Colonic mucosa (tissue), 4 donors: ENCODE results near the gene DST. TPM values are rescaled to one million over a fixed set of nuclear protein-coding genes. Genes with fewer than 3 reads are reported as not detected.
"Not testable (repeated sequence)": the region's sequence is repeated elsewhere in the genome, so short reads cannot be mapped to it uniquely, and the experiment has no call there.

Source experiments
- DNase-seq: peaks from one replicate; pipeline ENCODE4 v3.0.0-alpha.2; 2020
- H3K27ac ChIP-seq: fragments of 200-600 bp; one replicate; pipeline ENCODE4 v1.8.0; 2021
- H3K27me3 ChIP-seq: fragments of 200-600 bp; one replicate; pipeline ENCODE4 v1.8.0; 2021
- H3K36me3 ChIP-seq: fragments of 200-600 bp; one replicate; pipeline ENCODE4 v1.8.0; 2021
- H3K4me1 ChIP-seq: fragments of 200-600 bp; one replicate; pipeline ENCODE4 v1.8.0; 2021; ENCODE audit warnings: mild to moderate bottlenecking
- H3K4me3 ChIP-seq: fragments of 200-600 bp; one replicate; pipeline ENCODE4 v1.8.0; 2021
- H3K9ac ChIP-seq, 2 donors: one replicate each; pipeline ENCODE4 v1.7.0; 2013; ENCODE audit warnings: control low read depth in 2 of 2, low read depth in 2 of 2, low read length in 2 of 2
- H3K9me3 ChIP-seq: fragments of 200-600 bp; one replicate; pipeline ENCODE4 v1.8.0; 2021
- CTCF ChIP-seq: fragments of 200-600 bp; IDR thresholded peaks from one replicate; pipeline ENCODE4 v1.8.0; 2022; ENCODE audit warnings: antibody characterized with exemption, mild to moderate bottlenecking
- intact Hi-C: fragments of 100-400 bp; cut with DNase I; formaldehyde crosslinking; loops from one replicate; pipeline ENCODE4 v1.14.1; 2022
- total RNA-seq, 2 donors: library from RNA; stranded (reverse); fragmentation: NEBNext Ultra II Directional in 1 of 2; extraction: Animal tissue kit (Norgen Biotek cat#: 25700) in 1 of 2; gene quantifications; one replicate each; pipeline ENCODE4 v1.2.1, GENCODE V29; 2021
- donor health status: healthy.
- donor health status: DM: no; HTN: no; CAD: no.
- donor health status: DM: no; HTN: no; CAD: no.

Gene DST
- total RNA-seq, 2 donors from 2014 or later = 115 to 197 TPM

DNA sequence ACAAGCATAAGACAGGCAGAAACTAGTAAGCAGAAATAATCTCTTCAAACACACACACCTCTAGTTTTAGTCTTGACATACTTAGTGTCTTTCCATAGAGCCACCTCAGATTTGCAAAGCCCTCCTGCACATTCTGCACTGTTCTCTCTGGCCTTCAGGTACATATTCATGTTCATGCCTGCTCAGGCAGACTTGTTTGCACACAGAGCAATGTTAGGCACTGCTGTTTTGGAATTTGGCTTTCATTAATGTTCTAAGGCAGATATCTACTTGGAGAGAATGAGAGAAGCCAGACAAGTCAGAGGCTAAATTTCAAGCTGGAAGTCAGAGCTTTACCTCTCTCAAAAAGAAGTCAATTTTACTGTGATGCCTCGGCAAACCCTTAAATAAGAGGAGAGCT lies 21.3 kb upstream of the DST start:
- intact Hi-C loops = no loop called here

GRCh38 chr6:56663344-56663743 lies 20.7 kb upstream of the DST start:
- H3K36me3 ChIP-seq = no peaks in the 10 kb centered on the region
- intact Hi-C loops = no loop called here
- H3K4me3 ChIP-seq = no peak overlapping the region
- peaks cover 3% of the 10 kb centered on the region for H3K4me1 ChIP-seq
- no peak overlapping the region for H3K27ac ChIP-seq
- DNase-seq = peak; percentile 63
- H3K9ac ChIP-seq = no peak overlapping the region
- H3K9me3 ChIP-seq = no peaks in the 10 kb centered on the region
- TF ChIP-seq CTCF = no peak
- no peaks in the 10 kb centered on the region for H3K27me3 ChIP-seq

More for the DNA sequence above, 21.3 kb upstream of the DST start:
- peaks cover 3% of the 10 kb centered on the region for H3K4me1 ChIP-seq
- H3K9me3 ChIP-seq = no peaks in the 10 kb centered on the region
- no peaks in the 10 kb centered on the region for H3K27me3 ChIP-seq
- DNase-seq = no peak
- no peak overlapping the region for H3K27ac ChIP-seq
- H3K4me3 ChIP-seq = no peak overlapping the region
- no peak for TF ChIP-seq CTCF
- no peaks in the 10 kb centered on the region for H3K36me3 ChIP-seq
- no peak overlapping the region for H3K9ac ChIP-seq

DNA sequence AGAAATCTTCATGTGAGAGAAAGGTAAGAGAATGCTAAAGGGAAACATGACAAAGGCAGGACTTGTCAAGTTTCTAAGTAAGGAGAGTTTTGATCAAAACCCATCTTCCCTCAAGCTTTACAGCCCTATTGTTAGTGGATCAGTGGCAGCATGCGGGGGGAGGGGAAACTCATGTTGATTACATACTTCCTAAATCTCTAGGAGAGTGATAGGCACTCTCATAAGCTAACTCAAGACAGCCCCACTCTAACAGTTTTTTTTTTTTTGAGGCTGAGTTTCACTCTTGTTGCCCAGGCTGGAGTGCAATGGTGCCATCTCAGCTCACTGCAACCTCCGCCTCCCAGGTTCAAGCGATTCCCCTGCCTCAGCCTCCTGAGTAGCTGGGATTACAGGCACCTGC lies 18.6 kb upstream of the DST start:
- H3K36me3 ChIP-seq, H3K9ac ChIP-seq, DNase-seq, H3K27me3 ChIP-seq, H3K4me1 ChIP-seq, H3K9me3 ChIP-seq, H3K4me3 ChIP-seq, intact Hi-C loops, H3K27ac ChIP-seq: not testable (repeated sequence)

GRCh38 chr6:56660381-56660730 lies 17.7 kb upstream of the DST start:
- Histone ChIP-seq H3K27ac (no peak overlapping the region), H3K4me1 (peaks cover 14% of the 10 kb centered on the region), H3K9me3 (no peaks in the 10 kb centered on the region), H3K4me3 (no peak overlapping the region), H3K9ac (no peak overlapping the region), H3K27me3 (no peaks in the 10 kb centered on the region), H3K36me3 (no peaks in the 10 kb centered on the region)
- DNase-seq = no peak
- no peak for TF ChIP-seq CTCF
- intact Hi-C loops = no loop called here

GRCh38 chr6:56659721-56660380 lies 17.2 kb upstream of the DST start:
- H3K27ac ChIP-seq = no peak overlapping the region
- H3K4me1 ChIP-seq = peaks cover 14% of the 10 kb centered on the region
- H3K4me3 ChIP-seq = no peak overlapping the region
- H3K27me3 ChIP-seq = no peaks in the 10 kb centered on the region
- no peak for DNase-seq
- no peak overlapping the region for H3K9ac ChIP-seq
- no peaks in the 10 kb centered on the region for H3K36me3 ChIP-seq
- H3K9me3 ChIP-seq = no peaks in the 10 kb centered on the region
- intact Hi-C loops = no loop called here
- no peak for TF ChIP-seq CTCF

GRCh38 chr6:56658326-56658725 lies 15.6 kb upstream of the DST start:
- Histone ChIP-seq H3K27ac (no peak overlapping the region), H3K4me1 (peaks cover 11% of the 10 kb centered on the region)
- no peak for DNase-seq

More at GRCh38 chr6:56658326-56658725, 15.6 kb upstream of the DST start:
- Histone ChIP-seq H3K27me3 (no peaks in the 10 kb centered on the region), H3K9me3 (no peaks in the 10 kb centered on the region), H3K4me3 (no peak overlapping the region), H3K36me3 (no peaks in the 10 kb centered on the region), H3K9ac (no peak overlapping the region)
- intact Hi-C loops = no loop called here
- TF ChIP-seq CTCF = no peak
